ENCODE measurements around the gene GCHFR. TPM values are rescaled to one million over a fixed set of nuclear protein-coding genes. Genes with fewer than 3 reads are reported as not detected.

The GCHFR gene
- total and polyA plus RNA-seq, 4 donors, result 50.5 to 229 (median 119) TPM

GRCh38 chr15:40722934-40723333 is 40.9 kb upstream of the GCHFR start:
- no peak overlapping the region for H3K4me3 ChIP-seq (ENCODE audit: low read depth in 1 of 3, low read length in 3 of 3)
- no peak overlapping the region for H3K27ac ChIP-seq (ENCODE audit: low read depth in 1 of 2, low read length in 2 of 2)
- H3K27me3 ChIP-seq (ENCODE audit: control insufficient read depth in 4 of 4, insufficient read depth in 4 of 4, low read length in 3 of 4), result no peaks in the 10 kb centered on the region
- no peaks in the 10 kb centered on the region for H3K9me3 ChIP-seq (ENCODE audit: control insufficient read depth in 4 of 4, low read length in 3 of 4)
- no peak overlapping the region for H3K9ac ChIP-seq (ENCODE audit: low read depth in 1 of 2, low read length in 2 of 2)
- 95% methylated on average over 2 of the region's 2 CpGs for WGBS
- TF ChIP-seq HNF4A (conservative IDR thresholded peaks at IDR 0.05), result no peak
- no peak for TF ChIP-seq REST (IDR thresholded peaks at IDR 0.05)
- TF ChIP-seq FOXA1 (IDR thresholded peaks at IDR 0.05), result no peak
- TF ChIP-seq CTCF (IDR thresholded peaks at IDR 0.05; ENCODE audit: low read depth, low read length, missing input control), result no peak
- TF ChIP-seq NR2F2 (IDR thresholded peaks at IDR 0.05), result no peak
- no peak for TF ChIP-seq EGR1 (IDR thresholded peaks at IDR 0.05; ENCODE audit: low read depth in 2 of 2)
- no peak for TF ChIP-seq TAF1 (conservative IDR thresholded peaks at IDR 0.05)
- no peak for TF ChIP-seq ZBTB33 (IDR thresholded peaks at IDR 0.05)
- TF ChIP-seq HNF4G (IDR thresholded peaks at IDR 0.05), result no peak
- no peak for TF ChIP-seq RXRA (IDR thresholded peaks at IDR 0.05)
- TF ChIP-seq YY1 (IDR thresholded peaks at IDR 0.05), result no peak
- no peak for TF ChIP-seq RAD21 (IDR thresholded peaks at IDR 0.05)
- no peak for TF ChIP-seq FOXA2 (IDR thresholded peaks at IDR 0.05)
- TF ChIP-seq JUND (IDR thresholded peaks at IDR 0.05), result no peak
- no peaks in the 10 kb centered on the region for H3K4me1 ChIP-seq (ENCODE audit: control insufficient read depth in 4 of 4, insufficient read depth in 4 of 4, low read length in 3 of 4)
- DNase-seq (ENCODE audit: low spot score), result no peak
- H3K36me3 ChIP-seq (ENCODE audit: control insufficient read depth in 4 of 4, insufficient read depth in 3 of 4, low read depth in 1 of 4, low read length in 3 of 4), result no peaks in the 10 kb centered on the region

- H3K36me3 ChIP-seq (ENCODE audit: control insufficient read depth in 4 of 4, insufficient read depth in 3 of 4, low read depth in 1 of 4, low read length in 3 of 4), result no peaks in the 10 kb centered on the region
- no peaks in the 10 kb centered on the region for H3K4me1 ChIP-seq (ENCODE audit: control insufficient read depth in 4 of 4, insufficient read depth in 4 of 4, low read length in 3 of 4)
- no peak overlapping the region for H3K27ac ChIP-seq (ENCODE audit: low read depth in 1 of 2, low read length in 2 of 2)
- WGBS, result 86% methylated on average over 2 of the region's 2 CpGs
- H3K9ac ChIP-seq (ENCODE audit: low read depth in 1 of 2, low read length in 2 of 2), result no peak overlapping the region
- no peak for DNase-seq (ENCODE audit: low spot score)
- no peaks in the 10 kb centered on the region for H3K9me3 ChIP-seq (ENCODE audit: control insufficient read depth in 4 of 4, low read length in 3 of 4)
- H3K27me3 ChIP-seq (ENCODE audit: control insufficient read depth in 4 of 4, insufficient read depth in 4 of 4, low read length in 3 of 4), result no peaks in the 10 kb centered on the region
- no peak overlapping the region for H3K4me3 ChIP-seq (ENCODE audit: low read depth in 1 of 3, low read length in 3 of 3)
- TF ChIP-seq ZBTB33 (IDR thresholded peaks at IDR 0.05) (no peak), FOXA1 (IDR thresholded peaks at IDR 0.05) (no peak), MAX (IDR thresholded peaks at IDR 0.05) (no peak), HNF4A (conservative IDR thresholded peaks at IDR 0.05) (no peak), NR2F2 (IDR thresholded peaks at IDR 0.05) (no peak), EGR1 (IDR thresholded peaks at IDR 0.05; ENCODE audit: low read depth in 2 of 2) (no peak), TAF1 (conservative IDR thresholded peaks at IDR 0.05) (no peak), YY1 (IDR thresholded peaks at IDR 0.05) (no peak), ATF3 (IDR thresholded peaks at IDR 0.05) (no peak), JUND (IDR thresholded peaks at IDR 0.05) (no peak), RAD21 (IDR thresholded peaks at IDR 0.05) (no peak)
These were observed 39.9 kb upstream of the GCHFR start for GRCh38 chr15:40723919-40724318.
